Activated CD8-positive, alpha-beta T cell treated with anti-CD3 and anti-CD28 coated beads for 36 hours (primary cell): ENCODE measurements around the gene ATRNL1. TPM values are rescaled to one million over a fixed set of nuclear protein-coding genes. Genes with fewer than 3 reads are reported as not detected.
"Not testable (repeated sequence)": the region's sequence is repeated elsewhere in the genome, so short reads cannot be mapped to it uniquely, and the experiment has no call there.

ENCODE experiments used
- ATAC-seq: fragments of 200-7000 bp; cut with Tn5 transposase; one replicate; pipeline ENCODE4 v1.10.0; 2021; ENCODE audit warnings: mild to moderate bottlenecking, moderate library complexity
- CTCF ChIA-PET: fragments of 350-600 bp; sonication (Branson Sonifier 250); formaldehyde crosslinking; loops from one replicate; lab custom pipeline; 2021; ENCODE audit warnings: antibody characterized with exemption; lab: Charles Lee
- POLR2A ChIA-PET: fragments of 350-600 bp; sonication (Branson Sonifier 250); formaldehyde crosslinking; loops from one replicate; lab custom pipeline; 2021; ENCODE audit warnings: antibody characterized with exemption; lab: Charles Lee
- DNase-seq: peaks from one replicate; pipeline ENCODE4 v3.0.0-alpha.2; 2020
- H3K27ac Mint-ChIP-seq: one replicate; pipeline ENCODE4 v1.8.0; 2021; ENCODE audit warnings: mild to moderate bottlenecking, mixed read lengths
- H3K27me3 Mint-ChIP-seq: one replicate; pipeline ENCODE4 v1.8.0; 2021; ENCODE audit warnings: mixed read lengths
- H3K36me3 Mint-ChIP-seq: one replicate; pipeline ENCODE4 v1.8.0; 2021; ENCODE audit warnings: low read depth, mixed read lengths
- H3K4me1 Mint-ChIP-seq: one replicate; pipeline ENCODE4 v1.8.0; 2021; ENCODE audit warnings: low read depth, mixed read lengths
- H3K4me3 Mint-ChIP-seq: one replicate; pipeline ENCODE4 v1.8.0; 2021; ENCODE audit warnings: mild to moderate bottlenecking, moderate library complexity, mixed read lengths
- H3K9me3 Mint-ChIP-seq: one replicate; pipeline ENCODE4 v1.8.0; 2021; ENCODE audit warnings: mixed read lengths
- CTCF ChIP-seq: fragments of 200-600 bp; IDR thresholded peaks from one replicate; pipeline ENCODE4 v1.8.0; 2022; ENCODE audit warnings: antibody characterized with exemption, mild to moderate bottlenecking
- intact Hi-C: fragments of 100-400 bp; cut with micrococcal nuclease; formaldehyde crosslinking; loops from one replicate; pipeline ENCODE4 v1.10.0; 2022
- total RNA-seq, 2 experiments: library from RNA; stranded (reverse); gene quantifications; one replicate each; pipeline ENCODE4 v1.2.3, GENCODE V29; 2021

The ATRNL1 gene
- total RNA-seq, 2 experiments from 2014 or later: not detected

- H3K4me1 Mint-ChIP-seq: no peaks in the 10 kb centered on the region
- DNase-seq (no peak), ATAC-seq (no peak)
- intact Hi-C loops: no loop called here
- ChIA-PET POLR2A (no interaction called here), CTCF (no interaction called here)
- H3K27ac Mint-ChIP-seq: no peak overlapping the region
- H3K4me3 Mint-ChIP-seq: no peak overlapping the region
- no peaks in the 10 kb centered on the region for H3K27me3 Mint-ChIP-seq
- H3K9me3 Mint-ChIP-seq: peaks cover 3% of the 10 kb centered on the region
- H3K36me3 Mint-ChIP-seq: no peaks in the 10 kb centered on the region
- no peak for TF ChIP-seq CTCF
These were observed 390.1 kb downstream of the ATRNL1 start for GRCh38 chr10:115483294-115483693.

DNA sequence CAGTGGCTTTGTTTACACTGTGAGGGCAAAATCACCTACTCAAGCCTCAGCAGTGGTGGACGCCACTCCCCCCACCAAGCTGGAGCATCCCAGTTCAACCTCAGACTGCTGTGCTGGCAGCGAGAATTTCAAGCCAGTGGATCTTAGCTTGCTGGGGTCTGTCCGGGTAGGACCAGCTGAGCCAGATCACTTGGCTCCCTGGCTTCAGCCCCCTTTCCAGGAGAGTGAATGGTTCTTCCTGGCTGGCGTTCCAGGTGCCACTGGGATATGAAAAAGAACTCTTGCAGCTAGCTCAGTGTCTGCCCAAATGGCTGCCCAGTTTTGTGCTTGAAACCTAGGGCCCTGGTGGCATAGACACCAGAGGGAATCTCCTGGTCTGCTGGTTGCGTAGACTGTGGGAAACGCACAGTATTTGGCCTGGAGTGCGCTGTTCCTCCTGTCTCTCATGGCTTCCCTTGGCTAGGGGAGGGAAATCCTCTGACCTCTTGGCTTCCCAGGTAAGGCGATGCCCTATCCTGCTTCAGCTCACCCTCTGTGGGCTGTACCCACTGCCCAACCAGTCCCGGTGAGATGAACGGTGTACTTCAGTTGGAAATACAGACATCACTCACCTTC lies 398.5 kb downstream of the ATRNL1 start:
- Mint-ChIP-seq H3K36me3 (no peaks in the 10 kb centered on the region), H3K27me3 (no peaks in the 10 kb centered on the region), H3K27ac (no peak overlapping the region), H3K9me3 (peaks cover 12% of the 10 kb centered on the region), H3K4me3 (no peak overlapping the region), H3K4me1 (no peaks in the 10 kb centered on the region)
- DNase-seq (no peak), ATAC-seq (no peak)
- POLR2A ChIA-PET: no interaction called here
- intact Hi-C loops: no loop called here
- no peak for TF ChIP-seq CTCF
- CTCF ChIA-PET: no interaction called here

DNA sequence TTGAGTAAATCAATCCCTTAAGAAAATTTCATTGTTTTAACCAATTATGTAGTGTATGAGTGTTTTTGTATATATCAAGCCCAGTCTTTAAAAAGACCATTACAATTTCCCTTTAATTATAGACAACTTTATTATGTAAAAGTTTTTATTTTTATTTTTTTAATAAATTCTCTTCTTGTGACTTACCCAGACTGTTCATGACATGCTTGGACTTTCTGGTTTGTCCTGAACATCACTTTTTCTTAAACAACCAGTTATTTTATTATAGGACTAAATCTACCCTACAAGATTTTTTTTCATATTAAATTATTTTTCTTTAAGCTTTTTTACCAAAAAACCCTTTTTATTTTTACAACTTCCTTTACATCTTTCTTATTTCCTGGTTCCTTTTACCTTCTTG lies 410.4 kb downstream of the ATRNL1 start:
- DNase-seq (no peak), ATAC-seq (no peak)
- no peaks in the 10 kb centered on the region for H3K4me1 Mint-ChIP-seq
- POLR2A ChIA-PET: no interaction called here
- peaks cover 5% of the 10 kb centered on the region for H3K9me3 Mint-ChIP-seq
- H3K27me3 Mint-ChIP-seq: no peaks in the 10 kb centered on the region
- no peaks in the 10 kb centered on the region for H3K36me3 Mint-ChIP-seq
- no peak overlapping the region for H3K4me3 Mint-ChIP-seq
- TF ChIP-seq CTCF: no peak
- intact Hi-C loops: no loop called here
- no peak overlapping the region for H3K27ac Mint-ChIP-seq
- CTCF ChIA-PET: no interaction called here

DNA sequence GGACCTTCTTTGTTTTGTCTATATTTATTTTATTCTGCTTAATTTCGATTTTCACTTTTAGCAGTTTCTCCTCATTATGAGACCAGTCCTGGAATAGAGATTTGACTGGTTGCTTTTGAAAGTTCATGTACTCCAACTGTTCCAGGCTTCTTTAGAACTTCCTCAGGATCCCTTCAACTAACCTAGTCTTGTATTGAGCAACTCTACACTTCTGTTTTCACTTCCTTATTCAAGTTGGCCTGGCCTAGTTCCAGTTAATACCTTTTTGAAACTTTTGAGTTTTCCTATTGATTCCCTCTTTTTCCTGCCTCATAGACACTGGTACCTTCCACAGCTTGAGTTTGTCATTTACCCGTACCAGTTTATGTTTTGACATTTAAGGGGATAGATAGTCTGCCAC lies 421.7 kb downstream of the ATRNL1 start:
- Mint-ChIP-seq H3K27me3 (no peaks in the 10 kb centered on the region), H3K9me3 (peaks cover 8% of the 10 kb centered on the region), H3K36me3 (no peaks in the 10 kb centered on the region), H3K4me3 (no peak overlapping the region), H3K27ac (no peak overlapping the region), H3K4me1 (no peaks in the 10 kb centered on the region)
- no peak for TF ChIP-seq CTCF
- ATAC-seq: no peak
- ChIA-PET CTCF (no interaction called here), POLR2A (no interaction called here)
- no peak for DNase-seq
- intact Hi-C loops: no loop called here

DNA sequence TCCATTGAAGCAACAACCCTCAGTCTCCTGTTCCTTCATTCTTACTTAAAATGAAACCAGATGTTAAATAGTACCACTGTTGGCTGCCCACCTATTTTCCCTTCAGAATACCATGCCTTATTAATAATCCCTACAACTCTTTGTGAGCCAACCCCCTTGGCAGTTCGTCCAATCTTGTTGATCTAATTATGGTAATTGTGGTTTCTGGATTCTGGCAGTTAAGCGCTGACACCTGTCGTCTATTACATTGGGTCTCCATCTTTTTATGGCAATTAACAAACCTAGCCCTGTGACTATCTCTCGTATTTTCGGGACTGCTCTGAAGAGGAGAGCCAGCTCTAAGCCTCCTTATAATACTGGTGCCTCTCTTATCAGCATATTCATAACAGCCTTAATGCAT lies 432.0 kb downstream of the ATRNL1 start:
- no peaks in the 10 kb centered on the region for H3K36me3 Mint-ChIP-seq
- H3K9me3 Mint-ChIP-seq: peaks cover 17% of the 10 kb centered on the region
- DNase-seq: no peak
- no peak for ATAC-seq
- no peak for TF ChIP-seq CTCF
- ChIA-PET CTCF (no interaction called here), POLR2A (no interaction called here)
- intact Hi-C loops: no loop called here
- no peak overlapping the region for H3K4me3 Mint-ChIP-seq
- no peaks in the 10 kb centered on the region for H3K4me1 Mint-ChIP-seq
- no peaks in the 10 kb centered on the region for H3K27me3 Mint-ChIP-seq
- H3K27ac Mint-ChIP-seq: no peak overlapping the region

- H3K4me3 Mint-ChIP-seq, POLR2A ChIA-PET, ATAC-seq, CTCF ChIA-PET, H3K27me3 Mint-ChIP-seq, H3K4me1 Mint-ChIP-seq, intact Hi-C loops, H3K27ac Mint-ChIP-seq, H3K36me3 Mint-ChIP-seq, DNase-seq: not testable (repeated sequence)
- H3K9me3 Mint-ChIP-seq: peaks cover 14% of the 10 kb centered on the region
These were observed 434.5 kb downstream of the ATRNL1 start for GRCh38 chr10:115527682-115528081.

DNA sequence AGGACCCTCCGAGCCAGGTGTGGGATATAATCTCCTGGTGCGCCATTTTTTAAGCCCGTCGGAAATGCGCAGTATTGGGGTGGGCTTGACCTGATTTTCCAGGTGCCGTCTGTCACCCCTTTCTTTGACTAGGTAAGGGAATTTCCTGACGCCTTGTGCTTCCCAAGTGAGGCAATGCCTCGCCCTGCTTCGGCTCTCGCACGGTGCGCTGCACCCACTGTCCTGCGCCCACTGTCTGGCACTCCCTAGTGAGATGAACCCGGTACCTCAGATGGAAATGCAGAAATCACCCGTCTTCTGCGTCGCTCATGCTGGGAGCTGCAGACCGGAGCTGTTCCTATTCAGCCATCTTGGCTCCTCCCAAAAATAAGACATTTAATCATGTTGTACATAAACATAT lies 443.2 kb downstream of the ATRNL1 start:
- DNase-seq, CTCF ChIA-PET, H3K9me3 Mint-ChIP-seq, ATAC-seq, H3K4me3 Mint-ChIP-seq, H3K27me3 Mint-ChIP-seq, H3K4me1 Mint-ChIP-seq, H3K27ac Mint-ChIP-seq, POLR2A ChIA-PET, H3K36me3 Mint-ChIP-seq, intact Hi-C loops: not testable (repeated sequence)
